Prostate gland (tissue), 2 donors: ENCODE results near the gene TPRA1. TPM values are rescaled to one million over a fixed set of nuclear protein-coding genes. Genes with fewer than 3 reads are reported as not detected.
"Not testable (repeated sequence)": the region's sequence is repeated elsewhere in the genome, so short reads cannot be mapped to it uniquely, and the experiment has no call there.

Source experiments
- DNase-seq: peaks from one replicate; pipeline ENCODE4 v3.0.0-alpha.2; 2019; ENCODE audit warnings: low spot score
- H3K27ac ChIP-seq, 2 donors: fragments of 200-600 bp; sonication (generic); 2 replicates each; pipeline ENCODE4 v1.5.1; 2017 to 2019
- H3K27me3 ChIP-seq: fragments of 200-600 bp; sonication (generic); replicated peaks from 2 replicates; pipeline ENCODE4 v1.5.1; 2019; ENCODE audit not compliant: insufficient read depth
- H3K36me3 ChIP-seq, 2 donors: fragments of 200-600 bp; sonication (generic); 1 replicate in 1 of 2; 2 replicates in 1 of 2; pipeline versions ENCODE4 v1.5.1 to v1.8.1; 2017 to 2019
- H3K4me1 ChIP-seq: fragments of 200-600 bp; sonication (generic); replicated peaks from 2 replicates; pipeline ENCODE4 v1.5.1; 2019
- H3K4me3 ChIP-seq, 2 donors: fragments of 200-600 bp; sonication (generic); 2 replicates each; pipeline ENCODE4 v1.5.1; 2017 to 2019
- H3K9me3 ChIP-seq: fragments of 200-600 bp; sonication (generic); 2 replicates; pipeline ENCODE4 v1.5.1; 2017
- POLR2A ChIP-seq: fragments of 450-650 bp; IDR thresholded peaks from one replicate; pipeline ENCODE4 v1.6.1; 2016; ENCODE audit warnings: antibody characterized with exemption, mild to moderate bottlenecking
- POLR2AphosphoS5 ChIP-seq: sonication (generic); formaldehyde crosslinking; IDR thresholded peaks from one replicate; pipeline ENCODE4 v1.6.1; 2017; ENCODE audit warnings: antibody characterized with exemption
- WGBS: methylation state at CpG from one replicate; pipeline ENCODE4 v1.1.5; 2018; 5-methylcytosine and 5-hydroxymethylcytosine counted together
- intact Hi-C: fragments of 100-400 bp; cut with DNase I; formaldehyde crosslinking; loops from one replicate; pipeline ENCODE4 v1.14.2; 2022
- total RNA-seq, 2 donors: library from RNA; depleted of rRNA; stranded (reverse); fragments of >200 nt; gene quantifications; one replicate each; pipeline ENCODE4 v1.1.0, GENCODE V29; 2016
- TF ChIP-seq, protein P1 (sequence below), 4 experiments: fragments of 200-600 bp in 2 of 4; fragments of 450-650 bp in 2 of 4; sonication (generic) in 2 of 4; IDR thresholded peaks; 1 replicate in 3 of 4; 2 replicates in 1 of 4; pipeline ENCODE4 v1.5.1; 2016 to 2019; ENCODE audit warnings: antibody characterized with exemption in 4 of 4, mild to moderate bottlenecking in 2 of 4, moderate library complexity in 2 of 4

Gene TPRA1
- total RNA-seq, 2 donors from 2014 or later: 46.6 to 73.1 TPM

DNA sequence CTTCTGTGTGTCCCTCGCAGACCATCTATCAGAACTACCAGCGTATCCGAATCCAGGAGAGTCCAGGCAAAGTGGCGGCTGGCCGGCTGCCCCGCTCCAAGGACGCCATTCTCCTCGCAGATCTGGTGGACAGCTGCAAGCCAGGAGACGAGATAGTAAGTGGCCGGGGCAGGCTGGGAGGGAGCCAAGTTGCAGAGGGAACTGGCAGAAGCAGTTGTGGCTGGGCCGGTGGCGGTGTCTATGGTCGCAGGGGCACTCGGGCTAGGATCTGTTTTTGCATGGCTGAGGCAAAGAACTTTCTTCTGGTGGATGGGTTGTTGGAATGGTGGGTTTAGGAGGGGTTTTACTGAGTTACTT is 17.8 kb upstream of the TPRA1 start:
- intact Hi-C loops: no loop called here
- no peak for TF ChIP-seq POLR2A
- TF ChIP-seq POLR2AphosphoS5: no peak
- TF ChIP-seq, protein P1, sequence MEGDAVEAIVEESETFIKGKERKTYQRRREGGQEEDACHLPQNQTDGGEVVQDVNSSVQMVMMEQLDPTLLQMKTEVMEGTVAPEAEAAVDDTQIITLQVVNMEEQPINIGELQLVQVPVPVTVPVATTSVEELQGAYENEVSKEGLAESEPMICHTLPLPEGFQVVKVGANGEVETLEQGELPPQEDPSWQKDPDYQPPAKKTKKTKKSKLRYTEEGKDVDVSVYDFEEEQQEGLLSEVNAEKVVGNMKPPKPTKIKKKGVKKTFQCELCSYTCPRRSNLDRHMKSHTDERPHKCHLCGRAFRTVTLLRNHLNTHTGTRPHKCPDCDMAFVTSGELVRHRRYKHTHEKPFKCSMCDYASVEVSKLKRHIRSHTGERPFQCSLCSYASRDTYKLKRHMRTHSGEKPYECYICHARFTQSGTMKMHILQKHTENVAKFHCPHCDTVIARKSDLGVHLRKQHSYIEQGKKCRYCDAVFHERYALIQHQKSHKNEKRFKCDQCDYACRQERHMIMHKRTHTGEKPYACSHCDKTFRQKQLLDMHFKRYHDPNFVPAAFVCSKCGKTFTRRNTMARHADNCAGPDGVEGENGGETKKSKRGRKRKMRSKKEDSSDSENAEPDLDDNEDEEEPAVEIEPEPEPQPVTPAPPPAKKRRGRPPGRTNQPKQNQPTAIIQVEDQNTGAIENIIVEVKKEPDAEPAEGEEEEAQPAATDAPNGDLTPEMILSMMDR (IDR thresholded peaks at IDR 0.05): no peak
- Histone ChIP-seq H3K4me3 (no peak overlapping the region), H3K9me3 (no peaks in the 10 kb centered on the region), H3K27me3 (no peaks in the 10 kb centered on the region), H3K36me3 (no peaks in the 10 kb centered on the region), H3K4me1 (peaks cover 10% of the 10 kb centered on the region), H3K27ac (no peak overlapping the region)
- 94% methylated on average over 14 of the region's 14 CpGs for WGBS
- DNase-seq: no peak

DNA sequence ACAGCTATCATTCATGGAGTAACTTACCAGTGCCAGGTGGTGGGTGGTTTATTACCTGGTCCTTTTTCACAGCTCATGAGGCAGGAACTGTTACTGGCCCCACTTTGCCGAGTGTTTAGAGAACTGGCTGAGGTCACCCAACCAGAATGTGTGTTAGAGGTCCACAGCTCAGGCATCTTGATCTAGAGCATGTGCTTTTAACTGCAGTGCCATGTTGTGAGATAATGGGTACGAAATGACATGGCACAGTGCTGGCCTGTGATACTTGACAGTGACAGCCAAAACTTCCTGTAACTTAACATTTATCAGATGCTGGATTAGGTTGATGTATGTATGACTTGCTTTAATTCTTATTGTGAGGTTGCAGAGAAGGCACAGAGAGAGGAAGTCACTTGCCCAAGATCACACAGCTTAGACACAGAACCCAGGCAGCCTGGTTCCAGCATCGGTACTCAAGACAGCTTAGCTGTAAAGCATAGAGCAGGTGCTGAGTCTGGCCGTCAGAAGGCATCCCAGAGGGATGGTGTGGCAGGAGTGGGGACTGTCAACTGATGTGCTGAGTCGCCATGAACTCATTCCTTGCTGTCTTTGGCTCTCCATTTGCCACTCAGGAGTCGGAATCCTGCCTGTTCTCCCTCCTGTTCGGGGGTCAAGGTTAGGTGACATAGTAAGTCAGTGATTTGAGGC is 17.3 kb upstream of the TPRA1 start:
- no peaks in the 10 kb centered on the region for H3K27me3 ChIP-seq
- no peaks in the 10 kb centered on the region for H3K36me3 ChIP-seq
- H3K9me3 ChIP-seq: no peaks in the 10 kb centered on the region
- DNase-seq: no peak
- no peak overlapping the region for H3K4me3 ChIP-seq
- intact Hi-C loops: no loop called here
- 88% methylated on average over 7 of the region's 7 CpGs for WGBS
- TF ChIP-seq, protein P1 (IDR thresholded peaks at IDR 0.05): no peak
- TF ChIP-seq POLR2A: no peak
- TF ChIP-seq POLR2AphosphoS5: no peak
- peaks cover 10% of the 10 kb centered on the region for H3K4me1 ChIP-seq
- peak overlapping the region; percentile 50 to 60 for H3K27ac ChIP-seq

DNA sequence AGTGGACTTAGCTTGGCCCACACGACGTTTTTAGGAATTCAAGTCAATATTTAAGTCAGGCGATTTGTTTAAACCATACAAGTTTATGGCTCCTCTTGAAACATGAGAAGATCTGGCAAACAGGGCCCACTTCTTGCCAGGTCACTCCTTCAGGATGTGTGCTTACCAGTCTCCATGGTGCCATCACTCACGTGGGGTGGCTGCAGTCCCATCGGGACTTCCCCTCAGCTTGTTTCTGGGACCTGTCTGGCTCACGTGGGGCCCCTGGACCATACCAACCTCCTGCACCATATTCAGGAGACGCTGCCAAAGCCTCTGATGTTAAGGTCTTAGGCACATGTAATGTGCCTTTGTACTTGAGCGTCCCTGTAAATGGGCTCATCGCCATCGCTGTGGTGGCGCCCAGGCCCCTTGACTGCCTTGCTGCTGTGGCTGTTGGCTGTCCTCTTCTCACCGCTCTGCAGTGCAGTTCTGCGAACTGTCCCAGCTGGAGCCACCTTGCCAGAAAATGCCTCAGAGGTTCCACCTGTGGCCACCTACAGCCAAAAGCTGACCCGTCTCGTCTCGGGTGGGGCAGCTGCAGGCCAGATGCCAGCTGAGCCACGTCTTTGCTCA is 16.6 kb upstream of the TPRA1 start:
- H3K9me3 ChIP-seq: no peaks in the 10 kb centered on the region
- H3K27ac ChIP-seq: peak overlapping the region; percentile 50 to 63
- intact Hi-C loops: no loop called here
- H3K27me3 ChIP-seq: no peaks in the 10 kb centered on the region
- H3K4me3 ChIP-seq: no peak overlapping the region
- peak; percentile 95 for DNase-seq
- 49% methylated on average over 17 of the region's 17 CpGs for WGBS
- peaks cover 7% of the 10 kb centered on the region for H3K4me1 ChIP-seq
- no peak for TF ChIP-seq POLR2A
- peak; percentile 95 for TF ChIP-seq POLR2AphosphoS5
- H3K36me3 ChIP-seq: no peaks in the 10 kb centered on the region

DNA sequence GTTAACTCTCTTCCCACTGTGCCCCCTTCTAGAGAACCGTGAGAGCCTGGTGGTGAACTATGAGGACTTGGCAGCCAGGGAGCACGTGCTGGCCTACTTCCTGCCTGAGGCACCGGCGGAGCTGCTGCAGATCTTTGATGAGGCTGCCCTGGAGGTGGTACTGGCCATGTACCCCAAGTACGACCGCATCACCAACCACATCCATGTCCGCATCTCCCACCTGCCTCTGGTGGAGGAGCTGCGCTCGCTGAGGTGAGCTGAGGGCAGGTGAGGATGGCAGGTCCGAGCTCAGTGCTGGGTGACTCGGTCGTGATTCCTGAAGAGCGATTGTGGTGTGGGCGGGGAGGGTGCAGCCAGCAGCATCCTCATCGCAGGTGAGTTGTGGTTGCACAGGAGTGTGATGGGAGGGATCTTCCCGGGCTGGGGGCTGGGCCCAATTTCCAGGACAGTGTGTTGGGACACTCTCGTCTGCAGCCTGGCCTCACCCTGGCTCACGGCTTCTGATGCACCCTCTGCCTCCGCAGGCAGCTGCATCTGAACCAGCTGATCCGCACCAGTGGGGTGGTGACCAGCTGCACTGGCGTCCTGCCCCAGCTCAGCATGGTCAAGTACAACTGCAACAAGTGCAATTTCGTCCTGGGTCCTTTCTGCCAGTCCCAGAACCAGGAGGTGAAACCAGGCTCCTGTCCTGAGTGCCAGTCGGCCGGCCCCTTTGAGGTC is 15.7 kb upstream of the TPRA1 start:
- DNase-seq: no peak
- Histone ChIP-seq H3K36me3 (no peaks in the 10 kb centered on the region), H3K27ac (peak overlapping the region in 1 of 2 donors; percentile 63), H3K4me3 (no peak overlapping the region), H3K4me1 (peaks cover 7% of the 10 kb centered on the region), H3K27me3 (no peaks in the 10 kb centered on the region), H3K9me3 (no peaks in the 10 kb centered on the region)
- TF ChIP-seq POLR2AphosphoS5 (no peak), POLR2A (no peak)
- TF ChIP-seq, protein P1 (IDR thresholded peaks at IDR 0.05): no peak
- intact Hi-C loops: no loop called here
- 86% methylated on average over 17 of the region's 24 CpGs for WGBS

DNA sequence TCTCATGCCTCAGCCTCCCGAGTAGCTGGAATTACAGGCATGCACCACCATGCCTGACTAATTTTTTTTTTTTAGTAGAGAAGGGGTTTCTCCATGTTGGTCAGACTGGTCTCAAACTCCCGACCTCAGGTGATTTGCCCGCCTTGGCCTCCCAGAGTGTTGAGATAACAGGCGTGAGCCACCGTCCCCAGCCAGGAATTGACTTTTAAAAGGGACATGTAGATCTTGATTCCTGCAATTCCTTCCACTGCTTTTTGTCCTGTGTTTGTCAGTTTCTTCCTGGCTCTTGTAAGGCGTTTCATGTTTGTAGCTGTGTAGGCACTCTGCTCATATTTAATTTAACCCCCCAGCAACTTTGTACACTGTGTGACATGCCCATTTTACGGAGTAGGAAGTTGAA is 15.0 kb upstream of the TPRA1 start:
- DNase-seq, H3K27ac ChIP-seq, H3K36me3 ChIP-seq, H3K4me1 ChIP-seq, intact Hi-C loops, H3K4me3 ChIP-seq, H3K9me3 ChIP-seq, H3K27me3 ChIP-seq: not testable (repeated sequence)
- 84% methylated on average over 7 of the region's 7 CpGs for WGBS
